CD4-positive, alpha-beta T cell (primary cell): Measurements from ENCODE around the gene CSNK2B. TPM values are rescaled to one million over a fixed set of nuclear protein-coding genes. Genes with fewer than 3 reads are reported as not detected.

Source experiments
- ATAC-seq: fragments of 200-7000 bp; cut with Tn5 transposase; one replicate; pipeline ENCODE4 v1.10.0; 2022; ENCODE audit warnings: mild to moderate bottlenecking; ENCODE audit not compliant: poor library complexity
- CTCF ChIA-PET: fragments of 350-600 bp; sonication (Branson Sonifier 250); formaldehyde crosslinking; loops from one replicate; lab custom pipeline; 2021; ENCODE audit warnings: antibody characterized with exemption, inconsistent platforms; lab: Charles Lee
- POLR2A ChIA-PET: fragments of 350-600 bp; sonication (Branson Sonifier 250); formaldehyde crosslinking; loops from one replicate; lab custom pipeline; 2021; ENCODE audit warnings: antibody characterized with exemption, inconsistent platforms; lab: Charles Lee
- DNase-seq, 14 experiments: peaks; one replicate each; pipeline ENCODE4 v3.0.0-alpha.2; 2013 to 2020; ENCODE audit warnings: mixed read lengths in 2 of 14
- H3K27ac ChIP-seq, 2 donors: one replicate each; pipeline versions ENCODE4 v1.5.1 to v1.7.0; 2013; ENCODE audit warnings: low read length in 2 of 2, low read depth in 1 of 2, mild to moderate bottlenecking in 1 of 2
- H3K27me3 ChIP-seq, 2 experiments: 1 replicate in 1 of 2; 2 replicates in 1 of 2; pipeline versions ENCODE4 v1.6.1 to v1.7.0; 2013; ENCODE audit warnings: low read length in 2 of 2, control low read depth in 1 of 2, mild to moderate bottlenecking in 1 of 2, moderate library complexity in 1 of 2; ENCODE audit not compliant: insufficient read depth in 2 of 2, control insufficient read depth in 1 of 2
- H3K36me3 ChIP-seq: one replicate; pipeline ENCODE4 v1.6.1; 2013; ENCODE audit warnings: low read length, control low read depth; ENCODE audit not compliant: insufficient read depth
- H3K4me1 ChIP-seq: one replicate; pipeline ENCODE4 v1.6.1; 2013; ENCODE audit warnings: low read length, control low read depth; ENCODE audit not compliant: insufficient read depth
- H3K4me3 ChIP-seq: one replicate; pipeline ENCODE4 v1.5.1; 2013; ENCODE audit warnings: mild to moderate bottlenecking, low read length, moderate library complexity
- H3K9me3 ChIP-seq, 2 experiments: 1 replicate in 1 of 2; 2 replicates in 1 of 2; pipeline versions ENCODE4 v1.6.1 to v1.7.0; 2013; ENCODE audit warnings: low read length in 2 of 2, mild to moderate bottlenecking in 2 of 2, control low read depth in 1 of 2, moderate library complexity in 1 of 2; ENCODE audit not compliant: control insufficient read depth in 1 of 2, insufficient read depth in 1 of 2
- H3K27ac Mint-ChIP-seq: one replicate; pipeline ENCODE4 v1.8.0; 2020; ENCODE audit warnings: mixed read lengths
- H3K27me3 Mint-ChIP-seq: one replicate; pipeline ENCODE4 v1.8.0; 2021; ENCODE audit warnings: mixed read lengths
- H3K36me3 Mint-ChIP-seq: one replicate; pipeline ENCODE4 v1.8.0; 2021; ENCODE audit warnings: low read depth, mixed read lengths
- H3K4me1 Mint-ChIP-seq: one replicate; pipeline ENCODE4 v1.8.0; 2021; ENCODE audit warnings: low read depth, mixed read lengths
- H3K4me3 Mint-ChIP-seq: one replicate; pipeline ENCODE4 v1.8.0; 2020; ENCODE audit warnings: mild to moderate bottlenecking, mixed read lengths
- H3K9me3 Mint-ChIP-seq: one replicate; pipeline ENCODE4 v1.8.0; 2020; ENCODE audit warnings: mixed read lengths
- CTCF ChIP-seq: fragments of 200-600 bp; IDR thresholded peaks from one replicate; pipeline ENCODE4 v1.8.0; 2022; ENCODE audit warnings: antibody characterized with exemption, mild to moderate bottlenecking
- intact Hi-C, 2 experiments: fragments of 100-400 bp; cut with DNase I in 1 of 2; cut with micrococcal nuclease in 1 of 2; formaldehyde crosslinking; loops; one replicate each; pipeline versions ENCODE4 v1.15.1 to v1.9.0; 2023 to 2025; cut with DNase I, micrococcal nuclease
- total RNA-seq, 174 experiments: library from RNA in 2 of 174; stranded (reverse) in 2 of 174; gene quantifications; one replicate each; pipeline ENCODE4 v1.2.3 and lab custom pipeline; 2021 to 2026

CSNK2B gene
- total RNA-seq, 2 experiments from 2014 or later, result 88.0 to 92.6 TPM

DNA sequence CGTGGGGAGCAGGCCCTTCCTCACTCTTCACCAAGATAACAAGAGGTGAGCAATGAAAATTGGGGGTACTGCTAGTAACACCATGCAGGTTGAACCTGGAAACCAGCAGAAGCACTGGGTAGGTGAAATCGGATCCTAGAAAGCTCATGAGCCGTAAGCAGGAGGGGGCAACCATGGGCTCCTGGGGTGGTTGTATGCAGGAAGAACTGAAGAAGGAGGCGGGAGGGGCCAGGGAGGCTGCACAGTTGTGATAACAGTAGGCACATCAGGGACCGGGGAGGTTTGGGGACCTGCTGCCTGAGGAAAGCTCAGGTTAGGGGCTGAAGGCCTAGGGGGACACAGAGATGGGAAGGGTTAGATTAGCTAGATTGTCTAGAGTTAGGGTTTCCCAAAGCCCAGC is 20.6 kb downstream of the CSNK2B start:
- intact Hi-C loops, result no loop called here
- H3K36me3 ChIP-seq, result peaks cover 52% of the 10 kb centered on the region
- Mint-ChIP-seq H3K36me3 (peaks cover 56% of the 10 kb centered on the region), H3K4me3 (no peak overlapping the region), H3K27me3 (no peaks in the 10 kb centered on the region), H3K27ac (no peak overlapping the region), H3K9me3 (no peaks in the 10 kb centered on the region), H3K4me1 (peaks cover 3% of the 10 kb centered on the region)
- TF ChIP-seq CTCF, result no peak
- H3K27me3 ChIP-seq, result no peaks in the 10 kb centered on the region
- no peak overlapping the region for H3K4me3 ChIP-seq
- no peaks in the 10 kb centered on the region for H3K9me3 ChIP-seq
- H3K4me1 ChIP-seq, result peaks cover 5% of the 10 kb centered on the region
- ATAC-seq, result no peak
- ChIA-PET POLR2A (no interaction called here), CTCF (no interaction called here)
- DNase-seq, result no peak
- no peak overlapping the region for H3K27ac ChIP-seq

DNA sequence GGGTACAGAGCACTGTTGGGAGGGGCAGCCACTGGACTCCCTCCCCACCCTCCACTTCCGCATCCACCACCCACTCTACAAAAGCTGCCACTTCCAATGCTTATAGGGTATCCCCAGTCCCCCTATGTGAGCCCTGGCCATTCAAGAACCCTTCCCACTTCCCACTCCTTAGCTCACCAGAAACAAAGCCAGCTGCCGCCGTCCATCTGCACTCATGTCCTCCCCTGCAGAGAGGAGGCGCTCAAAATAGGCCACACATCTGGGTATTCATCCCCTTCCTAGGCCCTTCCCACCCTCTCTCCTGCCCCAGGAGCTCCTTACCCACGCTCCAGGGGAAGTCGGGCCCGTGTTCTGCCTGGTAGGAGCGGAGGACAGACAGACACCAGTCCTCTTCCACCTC is 21.4 kb downstream of the CSNK2B start:
- Mint-ChIP-seq H3K36me3 (peaks cover 61% of the 10 kb centered on the region), H3K27ac (no peak overlapping the region), H3K4me1 (no peaks in the 10 kb centered on the region), H3K9me3 (no peaks in the 10 kb centered on the region), H3K4me3 (no peak overlapping the region), H3K27me3 (no peaks in the 10 kb centered on the region)
- ATAC-seq, result no peak
- no peaks in the 10 kb centered on the region for H3K27me3 ChIP-seq
- no peak for DNase-seq
- H3K9me3 ChIP-seq, result no peaks in the 10 kb centered on the region
- intact Hi-C loops, result no loop called here
- ChIA-PET POLR2A (no interaction called here), CTCF (no interaction called here)
- no peak for TF ChIP-seq CTCF
- peaks cover 58% of the 10 kb centered on the region for H3K36me3 ChIP-seq
- no peak overlapping the region for H3K27ac ChIP-seq
- H3K4me1 ChIP-seq, result no peaks in the 10 kb centered on the region
- H3K4me3 ChIP-seq, result no peak overlapping the region

DNA sequence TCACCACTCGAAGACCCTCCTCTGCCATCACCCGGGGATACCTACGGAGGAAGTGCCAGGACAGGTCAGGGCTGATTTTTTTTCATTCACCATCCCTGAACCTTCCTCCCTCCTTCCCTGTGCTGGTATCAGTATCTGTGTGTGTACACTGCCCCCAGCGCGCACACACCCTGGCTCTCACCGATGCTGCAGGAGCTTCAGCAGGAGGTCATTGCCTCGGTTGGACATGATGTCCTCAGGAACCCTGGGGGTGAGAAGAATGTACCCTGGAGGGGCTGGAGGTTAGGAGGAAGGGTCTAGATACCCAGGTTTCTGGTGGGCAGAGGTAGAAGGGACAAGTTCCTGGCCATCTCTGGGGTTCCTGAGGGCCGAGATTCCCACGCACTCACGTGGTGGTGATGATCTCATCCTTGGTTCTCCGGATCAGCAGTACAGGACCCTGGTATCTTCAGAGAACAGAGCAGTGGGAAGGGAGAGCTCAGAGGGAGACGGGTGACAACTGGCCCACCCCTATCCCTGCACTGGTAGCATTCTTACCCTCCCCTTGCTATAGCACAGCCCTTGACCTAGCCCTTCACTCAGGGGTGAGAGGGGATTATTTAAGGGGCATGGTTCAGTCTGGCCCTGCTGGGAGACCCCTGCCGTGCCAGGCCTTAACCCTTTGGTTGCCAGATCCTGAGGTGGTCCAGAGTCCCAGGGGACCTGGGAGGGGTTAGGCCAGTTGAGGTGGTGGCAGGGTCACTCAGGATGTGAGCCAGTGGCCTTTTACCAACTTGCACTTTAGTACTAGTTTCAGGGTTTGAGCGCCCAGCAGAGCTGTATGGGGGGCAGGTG is 22.2 kb downstream of the CSNK2B start:
- ChIA-PET CTCF (no interaction called here), POLR2A (interaction anchor here (1.0 kb wide), 1 partner anchor 36 kb away, joined by 3 read pairs; the partner anchor contains the start of gene BAG6)
- intact Hi-C loops, result no loop called here
- Mint-ChIP-seq H3K27me3 (no peaks in the 10 kb centered on the region), H3K36me3 (peaks cover 68% of the 10 kb centered on the region), H3K4me1 (no peaks in the 10 kb centered on the region), H3K27ac (no peak overlapping the region), H3K9me3 (no peaks in the 10 kb centered on the region), H3K4me3 (no peak overlapping the region)
- H3K4me3 ChIP-seq, result no peak overlapping the region
- H3K36me3 ChIP-seq, result peaks cover 65% of the 10 kb centered on the region
- no peak overlapping the region for H3K27ac ChIP-seq
- H3K4me1 ChIP-seq, result no peaks in the 10 kb centered on the region
- DNase-seq, result no peak
- no peak for ATAC-seq
- no peak for TF ChIP-seq CTCF
- no peaks in the 10 kb centered on the region for H3K27me3 ChIP-seq
- no peaks in the 10 kb centered on the region for H3K9me3 ChIP-seq
